ENCODE results near the gene TMEM255B. TPM values are rescaled to one million over a fixed set of nuclear protein-coding genes. Genes with fewer than 3 reads are reported as not detected.

TMEM255B gene
- total RNA-seq, 1 experiment from 2014 or later: 2.8 TPM

- Histone ChIP-seq H4K20me1 (ENCODE audit: control insufficient read depth, insufficient read depth, insufficient read length) (no peaks in the 10 kb centered on the region), H3K4me2 (ENCODE audit: insufficient read depth, insufficient read length, low read length) (no peak overlapping the region), H3K4me1 (ENCODE audit: insufficient read depth, low read length) (no peaks in the 10 kb centered on the region; the same call in 1 of the 2 replicates), H2BK15ac (ENCODE audit: low read depth, low read length) (no peak overlapping the region), H2AFZ (ENCODE audit: low read length) (no peak overlapping the region), H3K27ac (ENCODE audit: insufficient read length, low read depth, low read length) (no peak overlapping the region), H3K56ac (ENCODE audit: insufficient read length, low read depth, low read length) (no peak overlapping the region), H3T11ph (ENCODE audit: low read length) (no peak overlapping the region), H3K14ac (ENCODE audit: insufficient read depth, low read length) (no peak overlapping the region), H4K5ac (ENCODE audit: insufficient read length, low read depth, low read length) (no peak overlapping the region), H2BK120ac (ENCODE audit: low read depth, low read length, poor library complexity, severe bottlenecking) (no peak overlapping the region), H3K23ac (ENCODE audit: insufficient read length, low read depth, low read length) (no peak overlapping the region), H3K79me1 (ENCODE audit: insufficient read depth, low read depth, low read length, poor library complexity, severe bottlenecking) (no peaks in the 10 kb centered on the region), H2AK5ac (ENCODE audit: insufficient read length, low read length) (no peak overlapping the region), H3K4ac (ENCODE audit: low read depth, low read length) (no peak overlapping the region), H3K79me2 (ENCODE audit: insufficient read depth, low read length) (no peaks in the 10 kb centered on the region), H3K9me3 (ENCODE audit: control insufficient read depth, low read depth, low read length) (no peaks in the 10 kb centered on the region), H3K27me3 (ENCODE audit: insufficient read depth, low read length) (no peaks in the 10 kb centered on the region), H3K23me2 (ENCODE audit: insufficient read length, low read depth, low read length, poor library complexity, severe bottlenecking) (no peaks in the 10 kb centered on the region), H2BK20ac (ENCODE audit: low read depth, low read length, poor library complexity, severe bottlenecking) (no peak overlapping the region), H3K18ac (ENCODE audit: insufficient read length, low read depth, low read length) (no peak overlapping the region), H4K8ac (replicated peaks; ENCODE audit: insufficient read length, low read depth, low read length) (no peak overlapping the region), H2BK5ac (ENCODE audit: insufficient read length, low read length) (no peak overlapping the region), H4K91ac (ENCODE audit: insufficient read length, low read depth, low read length) (no peak overlapping the region), H2BK12ac (ENCODE audit: insufficient read length, low read depth, low read length) (no peak overlapping the region), H3K9ac (ENCODE audit: extremely low read depth, insufficient read length, low read length) (no peak overlapping the region)
- peaks cover 2 to 10% (median 5%) of the 10 kb centered on the region in 3 experiments for H3K36me3 Mint-ChIP-seq (ENCODE audit: insufficient read depth in 1 of 3, low read depth in 3 of 3)
- no peak overlapping the region for H3K4me3 Mint-ChIP-seq
- no peak for DNase-seq
- TF ChIP-seq, protein P1, sequence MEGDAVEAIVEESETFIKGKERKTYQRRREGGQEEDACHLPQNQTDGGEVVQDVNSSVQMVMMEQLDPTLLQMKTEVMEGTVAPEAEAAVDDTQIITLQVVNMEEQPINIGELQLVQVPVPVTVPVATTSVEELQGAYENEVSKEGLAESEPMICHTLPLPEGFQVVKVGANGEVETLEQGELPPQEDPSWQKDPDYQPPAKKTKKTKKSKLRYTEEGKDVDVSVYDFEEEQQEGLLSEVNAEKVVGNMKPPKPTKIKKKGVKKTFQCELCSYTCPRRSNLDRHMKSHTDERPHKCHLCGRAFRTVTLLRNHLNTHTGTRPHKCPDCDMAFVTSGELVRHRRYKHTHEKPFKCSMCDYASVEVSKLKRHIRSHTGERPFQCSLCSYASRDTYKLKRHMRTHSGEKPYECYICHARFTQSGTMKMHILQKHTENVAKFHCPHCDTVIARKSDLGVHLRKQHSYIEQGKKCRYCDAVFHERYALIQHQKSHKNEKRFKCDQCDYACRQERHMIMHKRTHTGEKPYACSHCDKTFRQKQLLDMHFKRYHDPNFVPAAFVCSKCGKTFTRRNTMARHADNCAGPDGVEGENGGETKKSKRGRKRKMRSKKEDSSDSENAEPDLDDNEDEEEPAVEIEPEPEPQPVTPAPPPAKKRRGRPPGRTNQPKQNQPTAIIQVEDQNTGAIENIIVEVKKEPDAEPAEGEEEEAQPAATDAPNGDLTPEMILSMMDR (conservative IDR thresholded peaks at IDR 0.05): no peak
- WGBS (ENCODE audit: extremely low coverage, insufficient read length, low lambda C conversion rate): no CpG with 5 or more reads among the region's 5 CpGs
- peaks cover 9% of the 10 kb centered on the region for H3K27me3 Mint-ChIP-seq (ENCODE audit: low read depth)
- H3K4me1 Mint-ChIP-seq: peaks cover 12 to 16% of the 10 kb centered on the region in 2 experiments
- peaks cover 14% of the 10 kb centered on the region in 2 experiments for H3K9me3 Mint-ChIP-seq
- H3K27ac Mint-ChIP-seq: no peak overlapping the region
Observed at GRCh38 chr13:113784645-113785024, 25.6 kb downstream of the TMEM255B start.

All from H9 (cell line).